ENCODE data around the gene KCNN1.
"Not testable (repeated sequence)": the region's sequence is repeated elsewhere in the genome, so short reads cannot be mapped to it uniquely, and the experiment has no call there.

KCNN1 gene

DNA sequence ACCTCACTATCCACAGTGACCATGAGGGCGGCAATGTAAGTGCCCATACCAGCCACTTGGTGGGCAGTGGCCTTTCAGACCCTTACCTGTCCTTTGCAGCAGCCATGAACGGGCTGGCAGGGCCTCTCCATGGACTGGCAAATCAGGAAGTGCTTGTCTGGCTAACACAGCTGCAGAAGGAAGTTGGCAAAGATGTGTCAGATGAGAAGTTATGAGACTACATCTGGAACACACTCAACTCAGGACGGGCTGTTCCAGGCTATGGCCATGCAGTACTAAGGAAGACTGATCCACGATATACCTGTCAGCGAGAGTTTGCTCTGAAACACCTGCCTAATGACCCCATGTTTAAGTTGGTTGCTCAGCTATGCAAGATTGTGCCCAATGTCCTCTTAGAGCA is 64.5 kb downstream of the KCNN1 start:
- not testable (repeated sequence) for DNase-seq (ENCODE audit: low read depth)

DNA sequence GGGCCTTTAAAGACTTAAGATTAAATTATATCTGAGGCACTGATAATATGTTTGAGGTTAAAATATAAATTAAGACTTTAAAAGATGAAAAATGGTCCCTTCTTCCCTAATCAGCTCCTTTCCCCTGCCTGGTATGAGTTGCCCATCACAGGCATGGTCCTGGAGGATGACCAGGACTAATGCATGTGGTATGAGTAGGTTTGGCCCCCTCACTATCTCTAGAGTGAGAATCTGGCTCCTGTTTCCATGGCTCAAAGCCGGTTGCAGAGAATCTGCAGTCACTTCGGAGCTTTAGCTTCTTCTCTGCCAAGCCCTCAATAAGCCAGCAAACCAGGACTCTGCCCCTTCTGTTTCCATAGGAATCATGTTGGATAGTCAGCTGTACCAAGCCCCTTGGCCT is 65.2 kb downstream of the KCNN1 start:
- not testable (repeated sequence) for DNase-seq (ENCODE audit: low read depth)

DNA sequence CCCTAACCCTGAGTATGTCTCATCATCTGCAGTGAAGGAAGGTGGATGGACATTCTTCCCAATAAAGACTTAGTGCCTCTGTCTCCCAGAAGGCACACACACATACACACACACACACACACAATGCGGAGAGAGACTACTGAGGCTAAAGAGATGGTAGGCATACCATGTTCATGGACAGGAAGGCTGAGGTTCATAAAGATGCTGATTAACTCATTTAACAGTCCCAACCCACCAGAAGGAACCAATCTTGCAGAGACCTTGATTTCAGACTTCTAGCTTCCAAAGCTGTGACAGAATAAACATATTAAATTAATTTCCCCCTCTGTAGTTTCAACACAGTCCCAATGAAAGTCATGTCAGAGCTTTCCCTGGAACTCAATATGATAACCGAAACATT is 74.1 kb downstream of the KCNN1 start:
- no peak for DNase-seq (ENCODE audit: low read depth)

DNA sequence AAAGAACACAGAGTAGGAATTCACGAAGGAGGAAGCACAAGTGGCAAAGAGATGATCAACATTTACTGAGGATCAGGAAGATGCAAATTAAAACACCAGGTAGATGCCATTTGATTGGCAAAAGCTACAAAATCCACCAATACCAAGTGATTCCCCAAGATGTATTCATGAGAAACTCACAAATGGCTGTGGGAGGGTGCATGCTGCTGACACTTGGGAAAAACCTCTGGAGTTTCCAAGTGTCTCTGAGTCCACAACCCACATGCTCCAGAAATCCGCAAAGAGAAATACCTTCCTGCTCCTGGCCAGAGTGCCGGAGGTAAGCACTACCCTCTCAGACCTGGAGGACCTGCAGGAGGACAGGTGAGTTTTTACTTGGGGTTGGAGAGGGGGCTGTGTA is 76.8 kb downstream of the KCNN1 start:
- no peak for DNase-seq (ENCODE audit: low read depth)

DNA sequence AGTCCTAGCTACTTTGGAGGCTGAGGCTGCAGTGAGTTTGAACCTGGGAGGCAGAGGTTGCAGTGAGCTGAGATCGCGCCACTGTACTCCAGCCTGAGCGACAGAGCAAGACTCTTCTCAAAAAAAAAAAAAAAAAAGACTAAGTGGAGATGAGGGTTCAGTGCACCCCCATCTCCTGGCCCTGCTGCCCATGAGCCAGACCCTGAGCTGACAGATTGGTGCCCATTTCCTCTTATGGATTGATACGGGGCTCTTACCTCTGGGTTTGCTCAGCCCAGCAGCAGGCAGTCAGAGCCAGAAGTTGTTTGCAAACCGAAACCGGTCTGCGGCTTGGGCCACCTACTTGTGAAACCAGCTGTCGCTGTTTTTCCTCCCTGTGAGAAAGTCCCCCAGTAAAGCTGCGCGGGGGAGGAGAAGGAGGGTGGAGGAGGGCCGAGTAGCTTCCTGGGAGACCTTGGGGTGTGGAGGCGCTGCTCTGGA is 78.0 kb downstream of the KCNN1 start:
- DNase-seq (ENCODE audit: low read depth): no peak

DNA sequence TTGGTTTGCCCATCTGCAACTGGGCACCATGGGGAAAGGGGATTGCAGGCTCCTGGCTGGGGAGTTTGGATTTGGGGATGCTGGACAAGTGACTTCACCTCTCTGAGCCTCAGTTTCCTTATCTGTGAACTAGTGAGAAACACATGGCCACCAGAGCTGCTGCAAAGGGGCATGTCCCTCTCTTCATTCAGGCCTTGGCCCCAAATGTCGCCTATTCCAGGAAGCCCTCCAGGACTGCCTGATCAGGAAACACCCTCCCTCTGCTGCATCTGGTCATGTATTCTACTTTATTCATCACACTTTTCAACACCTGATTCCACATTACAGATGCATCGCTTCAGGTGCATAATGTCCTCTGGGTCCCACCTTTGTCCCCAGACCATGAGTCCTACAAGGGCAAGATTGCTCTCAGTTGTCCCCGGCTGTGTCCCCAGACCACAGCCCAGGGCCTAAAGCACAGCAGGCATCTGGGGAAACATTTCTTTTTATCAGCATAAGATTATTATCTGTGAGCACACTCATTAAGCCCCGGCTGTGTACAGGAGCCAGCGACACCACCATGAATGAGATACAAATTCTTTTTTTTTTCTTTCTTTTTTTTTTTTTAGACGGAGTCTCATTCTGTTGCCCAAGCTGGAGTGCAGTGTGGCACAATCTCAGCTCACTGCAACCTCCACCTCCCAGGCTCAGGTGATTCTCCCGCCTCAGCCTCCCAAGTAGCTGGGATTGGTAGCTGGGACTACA is 78.6 kb downstream of the KCNN1 start:
- DNase-seq (ENCODE audit: low read depth): no peak

DNA sequence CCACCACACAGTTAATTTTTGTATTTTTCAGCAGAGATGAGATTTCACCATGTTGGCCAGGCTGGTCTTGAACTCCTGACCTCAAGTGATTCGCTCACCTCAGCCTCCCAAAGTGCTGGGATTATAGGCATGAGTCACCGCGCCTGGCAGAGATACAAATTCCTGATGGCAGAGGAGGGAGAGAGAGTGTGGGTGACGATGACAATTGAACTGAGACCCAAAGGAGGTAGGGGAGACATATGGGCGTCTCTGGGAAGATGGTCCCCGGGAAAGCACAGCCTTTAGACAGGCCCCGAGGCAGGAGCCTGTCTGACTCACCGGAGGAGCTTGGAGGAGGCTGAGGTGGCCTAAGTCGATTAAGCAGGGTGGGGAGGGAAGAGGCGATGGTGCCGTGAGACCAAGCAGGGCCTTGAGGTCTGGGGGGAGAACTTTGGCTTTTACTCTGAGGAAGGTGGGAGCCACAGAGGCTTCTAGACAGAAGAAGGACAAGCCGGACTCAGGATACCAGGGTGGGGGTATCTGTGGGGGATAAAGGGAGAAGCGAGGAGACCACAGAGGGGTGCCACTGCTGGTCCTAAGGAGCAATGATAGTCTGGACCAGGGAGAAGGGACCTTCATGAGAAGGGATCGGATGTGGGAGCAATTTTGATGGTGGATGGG is 79.3 kb downstream of the KCNN1 start:
- peak; percentile 74 for DNase-seq (ENCODE audit: low read depth)

DNA sequence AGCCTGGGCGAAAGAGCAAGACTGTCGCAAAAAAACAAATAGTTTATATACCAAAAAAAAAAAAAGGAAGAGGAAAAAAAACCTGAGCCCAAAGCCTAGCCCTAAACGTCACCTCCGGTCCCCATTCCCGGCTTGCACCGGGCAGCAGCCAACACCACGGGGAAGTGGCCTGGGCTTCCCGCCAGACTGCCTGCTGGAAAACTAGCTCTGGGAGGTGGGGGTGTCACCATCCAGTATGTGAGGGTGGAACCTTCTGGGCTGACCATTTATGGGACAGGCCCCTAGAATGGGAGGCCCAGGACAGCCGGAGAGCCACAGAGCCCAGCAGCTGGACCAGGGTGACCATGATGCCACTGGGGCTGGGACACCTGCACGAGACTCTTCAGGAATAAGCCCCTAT is 82.5 kb downstream of the KCNN1 start:
- no peak for DNase-seq (ENCODE audit: low read depth)
